HCT116 (cell line): Measurements from ENCODE around the gene RIPPLY2. TPM values are rescaled to one million over a fixed set of nuclear protein-coding genes. Genes with fewer than 3 reads are reported as not detected.

ENCODE experiments used
- ATAC-seq: fragments of 200-7000 bp; cut with Tn5 transposase; 2 replicates; pipeline ENCODE4 v1.9.1; 2020; ENCODE audit warnings: mild to moderate bottlenecking, moderate library complexity
- BruUV-seq: library from RNA; stranded (reverse); fragments of 400-500 nt; replicated peaks from 2 replicates; lab custom pipeline; 2021; lab: Mats Ljungman, UMichigan
- CTCF ChIA-PET: fragments of 300-600 bp; sonication (Branson Sonifier 250); formaldehyde crosslinking; loops from one replicate; lab custom pipeline; 2021; ENCODE audit warnings: antibody characterized with exemption; lab: Charles Lee
- POLR2A ChIA-PET: fragments of 300-600, 350-600 bp; sonication (Branson Sonifier 250); formaldehyde crosslinking; loops from one replicate; lab custom pipeline; 2021; ENCODE audit warnings: antibody characterized with exemption; lab: Charles Lee
- RAD21 ChIA-PET, 2 experiments: fragments of 300-600 bp; sonication (Branson Sonifier 250); formaldehyde crosslinking; loops; one replicate each; lab custom pipeline; 2023; ENCODE audit warnings: low total read pairs in 2 of 2; ENCODE audit not compliant: uncharacterized antibody in 2 of 2, unreplicated experiment in 2 of 2, low non-redundant PET in 1 of 2; lab: Charles Lee
- DNase-seq: peaks from one replicate; pipeline ENCODE4 v3.0.0-alpha.2; 2010; ENCODE audit warnings: low read depth, low spot score
- H2AFZ ChIP-seq: fragments of 200-600 bp; shearing (Covaris generic), sonication (generic); 2 replicates; pipeline ENCODE4 v1.6.1; 2017; ENCODE audit warnings: low read depth, mixed run types, mixed read lengths, antibody characterized with exemption, low read length; ENCODE audit not compliant: poor library complexity, severe bottlenecking
- H3K27ac ChIP-seq: 2 replicates; pipeline ENCODE4 v1.5.1; 2012; ENCODE audit warnings: low read depth, low read length
- H3K27me3 ChIP-seq: fragments of 200-600 bp; sonication (generic); 2 replicates; pipeline ENCODE4 v1.6.1; 2016; ENCODE audit warnings: mixed run types, low read length, mixed read lengths; ENCODE audit not compliant: insufficient read depth
- H3K36me3 ChIP-seq, 2 experiments: fragments of 200-500 bp in 1 of 2; fragments of 200-600 bp in 1 of 2; sonication (Bioruptor generic) in 1 of 2; sonication (generic) in 1 of 2; 2 replicates each; pipeline versions ENCODE4 v1.5.1 to v1.6.1; 2014 to 2016; ENCODE audit warnings: low read length in 2 of 2, inconsistent platforms in 1 of 2, mixed read lengths in 1 of 2, mixed run types in 1 of 2; ENCODE audit not compliant: insufficient read depth in 2 of 2, control insufficient read depth in 1 of 2
- H3K4me1 ChIP-seq, 2 experiments: fragments of 200-600 bp in 1 of 2; sonication (generic) in 1 of 2; 2 replicates each; pipeline versions ENCODE4 v1.5.1 to v1.6.1; 2012 to 2017; ENCODE audit warnings: low read length in 2 of 2, inconsistent platforms in 1 of 2, mild to moderate bottlenecking in 1 of 2, mixed read lengths in 1 of 2, mixed run types in 1 of 2, moderate library complexity in 1 of 2; ENCODE audit not compliant: insufficient read depth in 2 of 2, control insufficient read depth in 1 of 2
- H3K4me2 ChIP-seq: fragments of 200-600 bp; sonication (generic); 2 replicates; pipeline ENCODE4 v1.6.1; 2017; ENCODE audit warnings: mixed run types, low read length, mixed read lengths
- H3K4me3 ChIP-seq, 2 experiments: fragments of 200-600 bp in 1 of 2; sonication (generic) in 1 of 2; replicated peaks in 1 of 2; 2 replicates each; pipeline ENCODE4 v1.5.1; 2011 to 2016; ENCODE audit warnings: low read length in 2 of 2, control low read depth in 1 of 2, low read depth in 1 of 2, mild to moderate bottlenecking in 1 of 2, mixed read lengths in 1 of 2, mixed run types in 1 of 2
- H3K79me2 ChIP-seq: fragments of 200-600 bp; sonication (generic); 2 replicates; pipeline ENCODE4 v1.6.1; 2017; ENCODE audit warnings: mild to moderate bottlenecking, mixed run types, low read length, moderate library complexity, mixed read lengths; ENCODE audit not compliant: insufficient read depth
- H3K9ac ChIP-seq: fragments of 200-600 bp; sonication (generic); 2 replicates; pipeline ENCODE4 v1.6.1; 2016; ENCODE audit warnings: low read length, mixed read lengths
- H3K9me2 ChIP-seq: fragments of 200-600 bp; sonication (generic), shearing (Covaris generic); 2 replicates; pipeline ENCODE4 v1.6.1; 2017; ENCODE audit warnings: mixed run types, mild to moderate bottlenecking, moderate library complexity; ENCODE audit not compliant: insufficient read depth
- H3K9me3 ChIP-seq, 2 experiments: fragments of 200-500 bp in 1 of 2; fragments of 200-600 bp in 1 of 2; sonication (Bioruptor generic) in 1 of 2; sonication (generic) in 1 of 2; 2 replicates each; pipeline ENCODE4 v1.6.1; 2014 to 2017; ENCODE audit warnings: low read length in 2 of 2, mixed read lengths in 2 of 2, inconsistent platforms in 1 of 2, low read depth in 1 of 2, mild to moderate bottlenecking in 1 of 2, mixed run types in 1 of 2, moderate library complexity in 1 of 2; ENCODE audit not compliant: control insufficient read depth in 1 of 2, insufficient read depth in 1 of 2
- H4K20me1 ChIP-seq: fragments of 200-600 bp; sonication (generic), shearing (Covaris generic); 2 replicates; pipeline ENCODE4 v1.6.1; 2017; ENCODE audit warnings: mixed run types, mild to moderate bottlenecking, moderate library complexity; ENCODE audit not compliant: insufficient read depth
- CBX3 ChIP-seq: IDR thresholded peaks from 2 replicates; pipeline ENCODE4 v1.6.1; 2012; ENCODE audit warnings: low read depth
- FOSL1 ChIP-seq: IDR thresholded peaks from 2 replicates; pipeline ENCODE4 v1.6.1; 2012; ENCODE audit warnings: low read depth
- REST ChIP-seq: IDR thresholded peaks from 2 replicates; pipeline ENCODE4 v1.6.1; 2012; ENCODE audit warnings: low read depth
- ZBTB33 ChIP-seq: IDR thresholded peaks from 2 replicates; pipeline ENCODE4 v1.6.1; 2011; ENCODE audit warnings: mild to moderate bottlenecking, low read length, moderate library complexity; ENCODE audit not compliant: insufficient replicate concordance; ENCODE audit errors: extremely low read depth
- intact Hi-C: fragments of 100-400 bp; cut with micrococcal nuclease; formaldehyde crosslinking; loops from 2 replicates; pipeline ENCODE4 v1.10.0; 2022
- total RNA-seq: library from RNA; stranded (reverse); gene quantifications from one replicate; pipeline ENCODE4 v1.2.1, GENCODE V29; 2021; ENCODE audit not compliant: unreplicated experiment

The RIPPLY2 gene
- total RNA-seq, 1 experiment from 2014 or later = not detected

DNA sequence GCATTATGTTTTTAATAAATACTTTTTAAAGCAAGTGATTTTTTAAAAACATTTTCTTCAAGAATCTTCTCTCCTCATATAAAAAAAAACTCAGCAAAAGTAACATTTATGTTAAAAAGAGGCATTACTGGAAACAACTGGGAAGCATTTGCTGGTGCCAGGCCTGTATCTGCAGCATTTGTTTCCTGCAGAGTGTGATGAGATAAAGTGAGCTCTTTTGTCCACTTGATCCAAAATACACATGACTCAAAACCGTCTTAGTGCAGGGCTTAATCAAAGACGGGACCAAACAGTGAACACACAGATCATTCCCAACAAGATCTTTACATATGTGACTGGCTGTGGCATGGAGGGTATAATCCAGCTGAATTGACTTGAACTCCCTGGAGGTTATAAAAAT, 28.3 kb upstream of the RIPPLY2 start (continued):
- TF ChIP-seq ZBTB33 (no peak), FOSL1 (no peak)
- TF ChIP-seq, all 23 proteins: peak for 0

- DNase-seq (no peak), ATAC-seq (no peak)
- ChIA-PET RAD21 (no interaction called here), CTCF (no interaction called here), POLR2A (no interaction called here)
- no peak overlapping the region for H3K4me2 ChIP-seq
- H3K9ac ChIP-seq = no peak overlapping the region
- no peaks in the 10 kb centered on the region for H3K36me3 ChIP-seq
- H3K27me3 ChIP-seq = no peaks in the 10 kb centered on the region
- H3K27ac ChIP-seq = no peak overlapping the region
- no peak overlapping the region for H3K4me3 ChIP-seq
- H4K20me1 ChIP-seq = no peaks in the 10 kb centered on the region
- intact Hi-C loops = no loop called here
- no peaks in the 10 kb centered on the region for H3K9me3 ChIP-seq
- no TSS peak for BruUV-seq
- TF ChIP-seq REST = no peak
- TF ChIP-seq CBX3 = no peak
- no peak for TF ChIP-seq ZBTB33
- peaks cover 3 to 7% of the 10 kb centered on the region in 2 experiments; a peak in 2 of 4 replicates for H3K4me1 ChIP-seq
- no peaks in the 10 kb centered on the region for H3K79me2 ChIP-seq
- H3K9me2 ChIP-seq = no peaks in the 10 kb centered on the region
- H2AFZ ChIP-seq = no peak overlapping the region
Measured at GRCh38 chr6:83827050-83827449, 26.1 kb upstream of the RIPPLY2 start.
